Kidney epithelial cell (primary cell): ENCODE measurements around the gene ITM2B. TPM values are rescaled to one million over a fixed set of nuclear protein-coding genes. Genes with fewer than 3 reads are reported as not detected.
A peak's percentile ranks its signal among the peaks of the same experiment; 100 is the strongest.

ENCODE experiments used
- DNase-seq: peaks from one replicate; pipeline ENCODE4 v3.0.0-alpha.2; 2010; ENCODE audit warnings: low read depth
- H3K27me3 ChIP-seq: 2 replicates; pipeline ENCODE4 v1.6.0; 2011; ENCODE audit warnings: low read length; ENCODE audit not compliant: control insufficient read depth, insufficient read depth
- H3K36me3 ChIP-seq: 2 replicates; pipeline ENCODE4 v1.5.1; 2011; ENCODE audit warnings: low read length; ENCODE audit not compliant: control insufficient read depth, insufficient read depth
- H3K4me3 ChIP-seq: 2 replicates; pipeline ENCODE4 v1.5.1; 2011; ENCODE audit warnings: low read depth, mild to moderate bottlenecking, control low read depth, low read length
- CTCF ChIP-seq: IDR thresholded peaks from 2 replicates; pipeline ENCODE4 v1.5.1; 2011; ENCODE audit warnings: mild to moderate bottlenecking, moderate library complexity, low read length, control low read depth, inconsistent platforms; ENCODE audit not compliant: insufficient read depth, poor library complexity, severe bottlenecking
- total RNA-seq: library from RNA; depleted of rRNA; stranded (reverse); fragments of >200 nt; gene quantifications from 2 replicates; pipeline ENCODE4 v1.2.3, GENCODE V29; 2015

The ITM2B gene
- total RNA-seq, 1 donor from 2014 or later, result 246 TPM

- Histone ChIP-seq H3K36me3 (no peaks in the 10 kb centered on the region), H3K27me3 (no peaks in the 10 kb centered on the region), H3K4me3 (no peak overlapping the region)
- no peak for DNase-seq
- TF ChIP-seq CTCF, result no peak
These were observed 63.5 kb downstream of the ITM2B start for GRCh38 chr13:48296528-48296927.

GRCh38 chr13:48297131-48297786, 64.3 kb downstream of the ITM2B start:
- no peaks in the 10 kb centered on the region for H3K27me3 ChIP-seq
- DNase-seq, result no peak
- TF ChIP-seq CTCF, result no peak
- no peak overlapping the region for H3K4me3 ChIP-seq
- no peaks in the 10 kb centered on the region for H3K36me3 ChIP-seq

GRCh38 chr13:48299591-48299990, 66.6 kb downstream of the ITM2B start:
- Histone ChIP-seq H3K27me3 (no peaks in the 10 kb centered on the region), H3K36me3 (no peaks in the 10 kb centered on the region), H3K4me3 (no peak overlapping the region)
- no peak for DNase-seq
- TF ChIP-seq CTCF, result no peak

- no peaks in the 10 kb centered on the region for H3K27me3 ChIP-seq
- no peaks in the 10 kb centered on the region for H3K36me3 ChIP-seq
- peak overlapping the region; percentile 74 for H3K4me3 ChIP-seq
- DNase-seq, result peak; percentile 14
- no peak for TF ChIP-seq CTCF
These were observed 69.9 kb downstream of the ITM2B start for GRCh38 chr13:48302871-48303358.

- no peak for TF ChIP-seq CTCF
- Histone ChIP-seq H3K36me3 (no peaks in the 10 kb centered on the region), H3K27me3 (no peaks in the 10 kb centered on the region), H3K4me3 (peak within 1 kb of the TSS; percentile 74)
- DNase-seq, result peak; percentile 54
These were observed 70.5 kb downstream of the ITM2B start, which contains the start of gene RB1 for GRCh38 chr13:48303359-48304142. Gene RB1 (plus strand): TSS chr13:48303751. CDS start chr13:48303913, 162 bp downstream.
